Measurements from ENCODE around the gene DVL1.
"Not testable (repeated sequence)": the region's sequence is repeated elsewhere in the genome, so short reads cannot be mapped to it uniquely, and the experiment has no call there.

DVL1 gene

DNA sequence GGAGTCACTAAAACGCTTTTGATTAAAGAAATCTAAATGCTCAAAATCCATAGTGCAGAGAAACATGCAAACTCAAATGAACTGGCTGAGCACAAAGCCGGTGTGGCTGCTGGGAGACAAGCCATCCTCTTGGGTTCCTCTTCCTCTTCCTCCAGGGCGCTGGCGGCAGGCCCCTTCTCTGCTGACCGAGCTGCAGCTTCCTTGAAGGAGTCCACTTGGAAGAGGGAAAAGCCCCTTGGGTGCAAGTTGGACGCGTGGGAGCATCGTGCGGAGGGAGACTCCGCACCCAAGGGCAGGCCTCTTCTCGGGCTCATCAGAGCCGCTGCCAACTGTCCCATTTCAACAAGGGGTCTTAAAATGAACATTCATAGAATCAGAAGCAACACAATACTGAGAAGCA lies 42.0 kb upstream of the DVL1 start:
- no peak overlapping the region for H3K4me3 ChIP-seq (ENCODE audit: insufficient read length, low read depth)

GRCh38 chr1:1390675-1391074 lies 41.5 kb upstream of the DVL1 start:
- Histone ChIP-seq H3K4me3 (ENCODE audit: insufficient read length, low read depth) (no peak overlapping the region), H3K9me3 (ENCODE audit: insufficient read depth, low read length) (no peaks in the 10 kb centered on the region), H3K36me3 (ENCODE audit: insufficient read depth, insufficient read length, low read length) (peaks cover 91% of the 10 kb centered on the region), H3K27me3 (ENCODE audit: insufficient read depth, insufficient read length) (no peaks in the 10 kb centered on the region), H3K4me1 (ENCODE audit: insufficient read depth, insufficient read length) (no peaks in the 10 kb centered on the region), H3K9ac (ENCODE audit: insufficient read length, low read depth) (no peak overlapping the region)
- no peak for TF ChIP-seq YY1 (IDR thresholded peaks at IDR 0.05; ENCODE audit: insufficient read depth, insufficient read length)
- TF ChIP-seq SUZ12 (IDR thresholded peaks at IDR 0.05; ENCODE audit: extremely low read depth, insufficient read depth, insufficient read length) = no peak
- no peak for TF ChIP-seq ZNF274 (IDR thresholded peaks at IDR 0.05; ENCODE audit: low read depth, low read length)
- DNase-seq (ENCODE audit: low read depth, low spot score) = no peak

More for the DNA sequence above, 42.0 kb upstream of the DVL1 start:
- TF ChIP-seq SUZ12 (IDR thresholded peaks at IDR 0.05; ENCODE audit: extremely low read depth, insufficient read depth, insufficient read length) (no peak), YY1 (IDR thresholded peaks at IDR 0.05; ENCODE audit: insufficient read depth, insufficient read length) (no peak), ZNF274 (IDR thresholded peaks at IDR 0.05; ENCODE audit: low read depth, low read length) (no peak)
- Histone ChIP-seq H3K9ac (ENCODE audit: insufficient read length, low read depth) (no peak overlapping the region), H3K36me3 (ENCODE audit: insufficient read depth, insufficient read length, low read length) (peaks cover 86% of the 10 kb centered on the region), H3K27me3 (ENCODE audit: insufficient read depth, insufficient read length) (no peaks in the 10 kb centered on the region), H3K9me3 (ENCODE audit: insufficient read depth, low read length) (no peaks in the 10 kb centered on the region), H3K4me1 (ENCODE audit: insufficient read depth, insufficient read length) (no peaks in the 10 kb centered on the region)
- no peak for DNase-seq (ENCODE audit: low read depth, low spot score)

DNA sequence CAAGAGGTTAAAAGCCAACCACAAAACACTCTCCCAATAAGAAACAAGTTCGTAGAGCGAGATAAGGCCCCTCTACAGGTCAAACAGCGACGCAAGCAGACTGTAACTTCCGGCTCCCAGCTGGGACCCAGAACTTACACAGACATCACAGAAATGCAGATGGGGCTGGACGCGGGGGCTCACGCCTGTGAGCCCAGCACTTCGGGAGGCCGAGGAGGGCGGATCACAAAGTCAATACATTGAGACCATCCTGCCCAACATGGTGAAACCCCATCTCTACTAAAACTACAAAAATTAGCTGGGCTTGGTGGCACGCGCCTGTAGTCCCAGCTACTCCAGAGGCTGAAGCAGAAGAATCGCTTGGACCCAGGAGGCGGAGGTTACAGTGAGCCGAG lies 38.9 kb upstream of the DVL1 start:
- peaks cover 82% of the 10 kb centered on the region for H3K36me3 ChIP-seq (ENCODE audit: insufficient read depth, insufficient read length, low read length)

GRCh38 chr1:1387098-1388077 lies 38.2 kb upstream of the DVL1 start:
- H3K9ac ChIP-seq (ENCODE audit: insufficient read length, low read depth) = no peak overlapping the region
- TF ChIP-seq ZNF274 (IDR thresholded peaks at IDR 0.05; ENCODE audit: low read depth, low read length) (no peak), YY1 (IDR thresholded peaks at IDR 0.05; ENCODE audit: insufficient read depth, insufficient read length) (no peak), SUZ12 (IDR thresholded peaks at IDR 0.05; ENCODE audit: extremely low read depth, insufficient read depth, insufficient read length) (no peak)
- DNase-seq (ENCODE audit: low read depth, low spot score) = no peak
- no peaks in the 10 kb centered on the region for H3K4me1 ChIP-seq (ENCODE audit: insufficient read depth, insufficient read length)
- no peaks in the 10 kb centered on the region for H3K27me3 ChIP-seq (ENCODE audit: insufficient read depth, insufficient read length)
- H3K9me3 ChIP-seq (ENCODE audit: insufficient read depth, low read length) = no peaks in the 10 kb centered on the region
- peaks cover 77% of the 10 kb centered on the region for H3K36me3 ChIP-seq (ENCODE audit: insufficient read depth, insufficient read length, low read length)
- no peak overlapping the region for H3K4me3 ChIP-seq (ENCODE audit: insufficient read length, low read depth)

More for the DNA sequence above, 38.9 kb upstream of the DVL1 start:
- DNase-seq (ENCODE audit: low read depth, low spot score) = no peak
- no peaks in the 10 kb centered on the region for H3K27me3 ChIP-seq (ENCODE audit: insufficient read depth, insufficient read length)
- no peak overlapping the region for H3K9ac ChIP-seq (ENCODE audit: insufficient read length, low read depth)
- H3K9me3 ChIP-seq (ENCODE audit: insufficient read depth, low read length) = no peaks in the 10 kb centered on the region
- TF ChIP-seq ZNF274 (IDR thresholded peaks at IDR 0.05; ENCODE audit: low read depth, low read length) = no peak
- TF ChIP-seq YY1 (IDR thresholded peaks at IDR 0.05; ENCODE audit: insufficient read depth, insufficient read length) = no peak
- no peak for TF ChIP-seq SUZ12 (IDR thresholded peaks at IDR 0.05; ENCODE audit: extremely low read depth, insufficient read depth, insufficient read length)
- H3K4me1 ChIP-seq (ENCODE audit: insufficient read depth, insufficient read length) = no peaks in the 10 kb centered on the region
- no peak overlapping the region for H3K4me3 ChIP-seq (ENCODE audit: insufficient read length, low read depth)

- Histone ChIP-seq H3K9me3 (ENCODE audit: insufficient read depth, low read length) (no peaks in the 10 kb centered on the region), H3K9ac (ENCODE audit: insufficient read length, low read depth) (no peak overlapping the region), H3K4me3 (ENCODE audit: insufficient read length, low read depth) (no peak overlapping the region), H3K27me3 (ENCODE audit: insufficient read depth, insufficient read length) (no peaks in the 10 kb centered on the region), H3K36me3 (ENCODE audit: insufficient read depth, insufficient read length, low read length) (peaks cover 72% of the 10 kb centered on the region), H3K4me1 (ENCODE audit: insufficient read depth, insufficient read length) (no peaks in the 10 kb centered on the region)
- TF ChIP-seq YY1 (IDR thresholded peaks at IDR 0.05; ENCODE audit: insufficient read depth, insufficient read length) (no peak), ZNF274 (IDR thresholded peaks at IDR 0.05; ENCODE audit: low read depth, low read length) (no peak), SUZ12 (IDR thresholded peaks at IDR 0.05; ENCODE audit: extremely low read depth, insufficient read depth, insufficient read length) (no peak)
- no peak for DNase-seq (ENCODE audit: low read depth, low spot score)
Observed at GRCh38 chr1:1385931-1386330, 36.7 kb upstream of the DVL1 start.

GRCh38 chr1:1385339-1385738 lies 36.1 kb upstream of the DVL1 start:
- not testable (repeated sequence) for H3K4me1 ChIP-seq (ENCODE audit: insufficient read depth, insufficient read length); H3K4me3 ChIP-seq (ENCODE audit: insufficient read length, low read depth); H3K27me3 ChIP-seq (ENCODE audit: insufficient read depth, insufficient read length); H3K9me3 ChIP-seq (ENCODE audit: insufficient read depth, low read length); DNase-seq (ENCODE audit: low read depth, low spot score); H3K9ac ChIP-seq (ENCODE audit: insufficient read length, low read depth)
- peaks cover 71% of the 10 kb centered on the region for H3K36me3 ChIP-seq (ENCODE audit: insufficient read depth, insufficient read length, low read length)

DNA sequence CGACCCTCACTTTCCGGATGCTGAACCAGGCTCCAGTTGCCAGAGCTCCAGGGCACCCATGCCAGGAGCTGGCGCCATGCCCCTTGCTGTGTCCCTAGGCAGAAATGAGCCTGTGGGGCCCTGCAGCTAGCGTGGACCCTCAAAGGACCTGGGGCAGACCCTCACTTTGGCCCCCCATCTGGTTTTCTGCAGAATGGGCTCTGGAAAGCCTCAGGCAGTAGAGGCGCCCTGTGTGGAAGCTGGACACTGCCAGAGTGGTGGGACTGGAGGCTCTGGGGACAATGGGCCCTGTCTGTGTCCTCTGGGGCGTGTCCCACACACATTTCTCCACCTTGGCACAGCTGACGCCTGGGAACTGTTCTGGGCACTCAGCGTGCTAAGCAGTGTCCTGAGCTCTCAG lies 32.1 kb upstream of the DVL1 start:
- Histone ChIP-seq H3K4me3 (ENCODE audit: insufficient read length, low read depth) (no peak overlapping the region), H3K27me3 (ENCODE audit: insufficient read depth, insufficient read length) (no peaks in the 10 kb centered on the region), H3K4me1 (ENCODE audit: insufficient read depth, insufficient read length) (no peaks in the 10 kb centered on the region), H3K9ac (ENCODE audit: insufficient read length, low read depth) (no peak overlapping the region), H3K9me3 (ENCODE audit: insufficient read depth, low read length) (no peaks in the 10 kb centered on the region), H3K36me3 (ENCODE audit: insufficient read depth, insufficient read length, low read length) (peaks cover 48% of the 10 kb centered on the region)
- TF ChIP-seq YY1 (IDR thresholded peaks at IDR 0.05; ENCODE audit: insufficient read depth, insufficient read length) (no peak), ZNF274 (IDR thresholded peaks at IDR 0.05; ENCODE audit: low read depth, low read length) (no peak), SUZ12 (IDR thresholded peaks at IDR 0.05; ENCODE audit: extremely low read depth, insufficient read depth, insufficient read length) (no peak)
- DNase-seq (ENCODE audit: low read depth, low spot score) = no peak

All from NT2/D1 (cell line).